ENCODE results near the gene CHRNB2. TPM values are rescaled to one million over a fixed set of nuclear protein-coding genes. Genes with fewer than 3 reads are reported as not detected.

The CHRNB2 gene
- total and polyA plus RNA-seq, 10 donors = 0.03 to 0.32 (median 0.18) TPM; not detected in 7

GRCh38 chr1:154627257-154628120 is 59.9 kb downstream of the CHRNB2 start:
- intact Hi-C loops (cut with DNase I; ENCODE audit: low total_unique reads) = no loop called here
- peak overlapping the region; percentile 88 to 99 (median 98) for H3K4me3 ChIP-seq
- H3K4me1 ChIP-seq = peaks cover 10 to 59% (median 38%) of the 10 kb centered on the region in 6 donors
- WGBS, 5 donors = 0 to 1% (median 1%) methylated on average over 38 to 70 of the region's 70 CpGs
- peaks cover 0 to 8% (median 0%) of the 10 kb centered on the region in 6 donors for H3K36me3 ChIP-seq
- H3K27me3 ChIP-seq (replicated peaks in 1 of 7) = no peaks in the 10 kb centered on the region
- peaks cover 0 to 14% (median 12%) of the 10 kb centered on the region in 8 donors for H3K9me3 ChIP-seq
- H3K27ac ChIP-seq = peak overlapping the region; percentile 91 to 97 (median 94)
- peak; percentile 94 for DNase-seq
- peak; percentile 46 to 89 (median 76) for TF ChIP-seq POLR2AphosphoS5 (IDR thresholded peaks at IDR 0.05)
- no peak for TF ChIP-seq POLR2A (IDR thresholded peaks at IDR 0.05)
- TF ChIP-seq CTCF (IDR thresholded peaks at IDR 0.05 in 8 of 11, conservative IDR thresholded peaks at IDR 0.05 in 3 of 11) = peak in 2 of 11 experiments; percentile 6 to 8

GRCh38 chr1:154628121-154628405 is 60.5 kb downstream of the CHRNB2 start:
- peaks cover 10 to 53% (median 36%) of the 10 kb centered on the region in 6 donors for H3K4me1 ChIP-seq
- H3K4me3 ChIP-seq = peak overlapping the region; percentile 88 to 99 (median 98)
- DNase-seq = no peak
- intact Hi-C loops (cut with DNase I; ENCODE audit: low total_unique reads) = no loop called here
- H3K27ac ChIP-seq = peak overlapping the region; percentile 91 to 97 (median 94)
- H3K9me3 ChIP-seq = peaks cover 0 to 14% (median 12%) of the 10 kb centered on the region in 8 donors
- 8 to 30% (median 16%) methylated on average over 5 of the region's 5 CpGs for WGBS, 5 donors
- H3K36me3 ChIP-seq = peaks cover 0 to 7% (median 0%) of the 10 kb centered on the region in 6 donors
- H3K27me3 ChIP-seq (replicated peaks in 1 of 7) = peaks cover 0 to 5% (median 0%) of the 10 kb centered on the region in 7 donors
- TF ChIP-seq POLR2AphosphoS5 (IDR thresholded peaks at IDR 0.05) = no peak
- TF ChIP-seq POLR2A (IDR thresholded peaks at IDR 0.05) = no peak
- TF ChIP-seq CTCF (IDR thresholded peaks at IDR 0.05 in 8 of 11, conservative IDR thresholded peaks at IDR 0.05 in 3 of 11) = no peak

- Histone ChIP-seq H3K4me1 (peaks cover 10 to 42% (median 31%) of the 10 kb centered on the region in 6 donors), H3K27me3 (replicated peaks in 1 of 7) (peaks cover 0 to 12% (median 0%) of the 10 kb centered on the region in 7 donors), H3K27ac (peak overlapping the region in 1 of 8 donors; percentile 94), H3K36me3 (peaks cover 0 to 7% (median 0%) of the 10 kb centered on the region in 6 donors), H3K4me3 (no peak overlapping the region), H3K9me3 (peaks cover 0 to 14% (median 12%) of the 10 kb centered on the region in 8 donors)
- no peak for DNase-seq
- WGBS, 5 donors = 67 to 89% (median 78%) methylated on average over 1 of the region's 1 CpG
- TF ChIP-seq CTCF (IDR thresholded peaks at IDR 0.05 in 8 of 11, conservative IDR thresholded peaks at IDR 0.05 in 3 of 11) (no peak), POLR2AphosphoS5 (IDR thresholded peaks at IDR 0.05) (no peak), POLR2A (IDR thresholded peaks at IDR 0.05) (no peak)
- intact Hi-C loops (cut with DNase I; ENCODE audit: low total_unique reads) = no loop called here
These were observed 61.6 kb downstream of the CHRNB2 start for GRCh38 chr1:154629061-154629674.

Other genes with a start within 250 kb of the CHRNB2 start
- 1 to 10 TPM in 4 of 7 donors, under 1 TPM in 3; 0.28 to 3.1 (median 1.3) TPM for gene AQP10, start 246.7 kb upstream of the CHRNB2 start, total RNA-seq
- gene AQP10, start 246.7 kb upstream of the CHRNB2 start, polyA plus RNA-seq = under 1 TPM; 0.09 to 0.19 (median 0.15) TPM
- gene ATP8B2, start 242.3 kb upstream of the CHRNB2 start, total RNA-seq = 100 to 1,000 TPM in 2 of 7 donors, 10 to 100 TPM in 5; 42.3 to 107 (median 66.7) TPM
- 10 to 100 TPM in 1 of 3 donors, 1 to 10 TPM in 2; 5.4 to 17.0 (median 6.4) TPM for gene ATP8B2, start 242.3 kb upstream of the CHRNB2 start, polyA plus RNA-seq
- gene IL6R, start 162.4 kb upstream of the CHRNB2 start, total RNA-seq = 10 to 100 TPM; 40.3 to 74.5 (median 55.5) TPM
- gene IL6R, start 162.4 kb upstream of the CHRNB2 start, polyA plus RNA-seq = 1 to 10 TPM; 2.8 to 6.1 (median 3.9) TPM
- gene TDRD10, start 65.6 kb upstream of the CHRNB2 start, total RNA-seq = 10 to 100 TPM in 2 of 7 donors, 1 to 10 TPM in 5; 2.4 to 14.0 (median 8.3) TPM
- 10 to 100 TPM in 2 of 3 donors, 1 to 10 TPM in 1; 4.9 to 12.8 (median 12.0) TPM for gene TDRD10, start 65.6 kb upstream of the CHRNB2 start, polyA plus RNA-seq
- gene SHE, start 65.4 kb upstream of the CHRNB2 start, total RNA-seq = 10 to 100 TPM; 25.0 to 54.7 (median 35.7) TPM
- 10 to 100 TPM in 2 of 3 donors, 1 to 10 TPM in 1; 8.2 to 20.5 (median 14.0) TPM for gene SHE, start 65.4 kb upstream of the CHRNB2 start, polyA plus RNA-seq
- 100 to 1,000 TPM in 2 of 7 donors, 10 to 100 TPM in 5; 45.0 to 119 (median 95.1) TPM for gene UBE2Q1, start 9.1 kb upstream of the CHRNB2 start, total RNA-seq
- gene UBE2Q1, start 9.1 kb upstream of the CHRNB2 start, polyA plus RNA-seq = 10 to 100 TPM; 25.8 to 40.3 (median 30.0) TPM
- 100 to 1,000 TPM; 218 to 249 (median 229) TPM for gene ADAR, start 40.4 kb downstream of the CHRNB2 start, total RNA-seq
- gene ADAR, start 40.4 kb downstream of the CHRNB2 start, polyA plus RNA-seq = 10 to 100 TPM; 25.6 to 61.3 (median 29.4) TPM

All from spleen (tissue), 11 donors.